Activated effector memory CD4-positive, alpha-beta T cell treated with Interleukin-2 at 50 U/mL for 16 hours (primary cell): ENCODE results near the gene ZFP36L1.

Experiments used
- DNase-seq: peaks from one replicate; pipeline ENCODE4 v3.0.0-alpha.2; 2020

The ZFP36L1 gene

DNA sequence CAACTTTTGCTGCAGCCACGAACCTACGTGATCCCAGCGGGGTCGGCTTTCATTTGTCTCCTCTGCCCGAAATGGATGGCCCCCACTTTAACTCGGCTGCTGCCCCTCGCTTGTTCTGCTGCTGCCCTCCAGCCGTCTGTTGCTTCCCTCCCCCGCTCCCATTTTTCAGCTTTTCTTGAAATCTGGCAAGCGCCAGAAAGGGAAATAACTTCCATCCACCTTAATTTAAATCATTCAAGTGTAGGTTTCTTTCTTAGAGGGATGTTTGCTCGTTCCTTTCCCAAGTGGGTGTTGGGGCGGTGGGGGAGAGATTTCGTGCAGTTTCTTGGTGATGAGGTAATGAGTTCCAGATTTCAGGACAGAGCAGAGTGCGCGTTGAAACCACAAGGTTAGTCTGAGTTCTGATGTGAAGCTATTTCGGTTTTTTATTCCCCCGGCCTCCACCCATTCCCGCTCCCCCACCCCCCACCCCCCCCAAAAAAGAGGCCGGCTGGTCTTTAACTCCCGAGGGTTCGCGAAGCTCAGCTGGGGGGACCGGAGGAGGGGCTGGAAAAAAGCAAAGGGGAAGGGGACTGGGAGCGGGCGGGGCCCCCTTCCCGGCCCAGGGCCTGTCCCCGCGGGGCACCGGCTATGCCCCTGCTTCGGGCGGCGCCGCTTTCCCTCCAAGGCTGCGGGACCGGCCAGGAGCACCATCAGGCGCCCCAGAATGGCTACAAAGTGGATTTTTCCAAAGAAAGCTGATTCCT lies 2.2 kb upstream of the ZFP36L1 start:
- no peak for DNase-seq

GRCh38 chr14:68794130-68794850 lies 1.4 kb upstream of the ZFP36L1 start:
- peak; percentile 69 for DNase-seq

- no peak for DNase-seq
Observed at GRCh38 chr14:68793734-68794129, 865 bp upstream of the ZFP36L1 start.

DNA sequence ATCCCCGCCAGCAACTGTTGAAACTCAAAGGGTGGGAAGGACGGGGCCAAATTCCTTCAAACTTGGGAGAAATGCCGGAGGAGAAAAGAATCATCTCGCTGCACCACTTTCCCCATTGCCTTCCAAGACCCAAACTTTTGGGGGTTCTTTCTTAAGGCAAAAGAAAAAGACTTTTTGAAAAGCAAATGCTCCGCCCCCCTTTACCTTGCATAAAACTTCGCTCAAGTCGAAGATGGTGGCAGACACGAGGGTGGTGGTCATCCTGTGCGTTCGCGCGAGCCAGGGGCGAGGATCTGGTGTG lies 239 bp downstream of the ZFP36L1 start:
- DNase-seq = no peak

- no peak for DNase-seq
Observed at GRCh38 chr14:68791902-68792677, 777 bp downstream of the ZFP36L1 start.

DNA sequence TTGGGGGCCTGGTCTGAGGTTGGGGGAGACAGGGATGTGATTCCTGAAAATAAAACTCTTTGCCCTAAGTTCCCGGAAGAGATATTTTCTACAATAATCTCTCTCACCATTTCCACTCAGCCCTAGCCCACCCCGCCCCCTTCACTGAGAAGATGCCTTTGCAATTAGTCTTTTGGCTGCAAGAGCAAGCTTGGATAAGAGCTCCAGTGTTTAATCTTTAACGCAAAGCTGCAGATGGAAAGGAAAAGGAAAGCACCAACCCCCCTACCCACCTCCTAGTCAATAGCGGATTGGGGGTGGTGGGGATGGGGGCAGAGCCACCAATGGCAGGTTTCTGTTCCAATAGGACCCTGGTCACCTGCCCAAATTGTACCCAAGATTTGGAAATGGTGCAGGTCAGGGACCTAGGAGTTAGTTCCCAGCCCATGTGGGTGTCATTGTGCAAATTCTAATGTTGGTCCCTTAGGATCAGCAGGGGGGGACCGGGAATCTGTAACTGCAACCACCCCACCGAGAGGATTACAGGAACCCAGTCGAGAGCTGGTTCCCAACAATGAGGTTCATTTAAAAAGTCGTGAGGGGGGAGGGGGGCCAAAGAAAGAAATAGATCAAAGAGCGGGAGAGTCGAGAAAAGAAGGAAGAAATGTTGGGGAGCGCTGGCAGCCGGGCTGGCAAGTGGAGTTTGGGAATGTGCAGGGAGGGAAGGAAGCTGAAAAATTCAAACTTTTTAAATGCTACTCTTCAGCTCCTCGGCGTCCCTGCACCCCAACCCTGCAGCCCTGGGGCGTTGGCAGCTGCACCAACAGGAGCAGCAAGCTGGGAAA lies 1.6 kb downstream of the ZFP36L1 start:
- DNase-seq = no peak

- peak; percentile 59 for DNase-seq
Observed at GRCh38 chr14:68790644-68791077, 2.2 kb downstream of the ZFP36L1 start.

GRCh38 chr14:68789821-68790643 lies 2.8 kb downstream of the ZFP36L1 start:
- no peak for DNase-seq

DNA sequence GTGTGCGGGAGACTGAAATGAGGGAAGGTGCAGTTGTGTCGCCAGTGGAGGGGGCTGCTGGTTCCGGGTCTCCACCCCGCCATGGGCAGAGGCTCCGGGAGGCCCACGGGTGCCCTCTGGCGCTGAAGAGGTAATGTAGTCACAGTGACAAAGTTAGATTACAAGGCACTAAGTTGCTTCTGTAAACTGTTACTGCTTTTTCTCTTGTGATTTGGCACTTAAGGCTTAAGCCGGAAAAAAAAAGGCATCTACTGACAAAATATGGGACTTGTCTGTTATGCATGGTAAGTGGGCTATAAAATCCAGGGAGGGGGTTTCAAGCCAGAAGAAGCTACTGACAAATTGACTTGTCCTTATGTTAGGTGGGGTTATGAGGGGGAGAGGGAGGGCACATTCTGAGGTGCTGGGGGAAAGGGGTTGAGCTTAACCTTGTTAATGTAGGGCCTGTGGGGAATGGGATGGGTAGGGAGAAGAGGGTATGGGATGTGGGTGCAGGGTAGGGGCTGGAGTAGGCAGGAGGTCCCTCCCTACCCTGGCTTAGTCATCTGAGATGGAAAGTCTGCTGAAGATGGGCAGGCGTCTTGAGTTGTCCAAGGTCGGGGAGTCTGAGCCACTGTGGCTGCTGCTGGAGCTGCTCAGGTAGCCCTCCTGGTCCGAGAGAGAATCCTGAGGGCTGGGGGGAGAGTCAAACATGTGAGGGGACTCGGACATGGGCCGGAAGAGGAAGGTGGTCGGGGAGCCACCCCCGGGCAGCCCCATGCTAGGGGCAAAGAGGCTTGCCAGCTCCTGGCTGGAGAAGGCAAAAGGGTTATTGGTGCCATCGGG lies 3.7 kb downstream of the ZFP36L1 start:
- DNase-seq = peak; percentile 81

DNA sequence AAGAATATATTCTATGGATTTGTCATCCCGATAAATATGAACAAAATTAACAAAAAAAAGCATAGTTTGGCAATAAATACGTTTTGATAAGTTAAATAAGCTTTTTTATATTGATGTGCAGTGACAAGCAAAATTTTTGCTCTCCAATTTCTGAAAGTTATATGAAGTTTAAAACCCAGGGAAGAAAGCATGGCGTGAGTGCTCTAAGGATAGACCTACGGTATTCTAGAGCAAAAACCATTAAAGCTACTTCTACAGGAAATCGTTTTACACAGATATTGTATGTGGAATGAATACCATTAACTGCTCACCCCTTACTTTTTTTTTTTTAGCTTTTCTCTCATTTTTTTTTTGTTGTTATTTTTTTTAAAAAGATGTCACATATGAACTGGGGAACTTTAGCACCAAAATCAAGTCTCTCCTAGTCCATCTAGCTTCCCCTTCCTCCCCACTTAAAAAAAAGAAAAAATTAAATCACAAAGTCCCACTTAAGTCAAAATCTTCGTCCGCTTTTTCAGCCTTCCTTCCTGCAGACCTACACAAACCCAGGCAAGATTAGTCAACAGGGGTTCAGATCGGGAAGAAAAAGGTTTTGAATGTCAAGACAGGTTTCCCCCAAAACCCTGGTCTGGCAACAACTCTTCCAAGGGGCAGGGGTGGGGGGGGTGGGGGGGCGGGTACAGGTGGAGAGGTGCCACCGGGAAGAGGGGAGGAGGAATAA lies 4.4 kb downstream of the ZFP36L1 start:
- no peak for DNase-seq

DNA sequence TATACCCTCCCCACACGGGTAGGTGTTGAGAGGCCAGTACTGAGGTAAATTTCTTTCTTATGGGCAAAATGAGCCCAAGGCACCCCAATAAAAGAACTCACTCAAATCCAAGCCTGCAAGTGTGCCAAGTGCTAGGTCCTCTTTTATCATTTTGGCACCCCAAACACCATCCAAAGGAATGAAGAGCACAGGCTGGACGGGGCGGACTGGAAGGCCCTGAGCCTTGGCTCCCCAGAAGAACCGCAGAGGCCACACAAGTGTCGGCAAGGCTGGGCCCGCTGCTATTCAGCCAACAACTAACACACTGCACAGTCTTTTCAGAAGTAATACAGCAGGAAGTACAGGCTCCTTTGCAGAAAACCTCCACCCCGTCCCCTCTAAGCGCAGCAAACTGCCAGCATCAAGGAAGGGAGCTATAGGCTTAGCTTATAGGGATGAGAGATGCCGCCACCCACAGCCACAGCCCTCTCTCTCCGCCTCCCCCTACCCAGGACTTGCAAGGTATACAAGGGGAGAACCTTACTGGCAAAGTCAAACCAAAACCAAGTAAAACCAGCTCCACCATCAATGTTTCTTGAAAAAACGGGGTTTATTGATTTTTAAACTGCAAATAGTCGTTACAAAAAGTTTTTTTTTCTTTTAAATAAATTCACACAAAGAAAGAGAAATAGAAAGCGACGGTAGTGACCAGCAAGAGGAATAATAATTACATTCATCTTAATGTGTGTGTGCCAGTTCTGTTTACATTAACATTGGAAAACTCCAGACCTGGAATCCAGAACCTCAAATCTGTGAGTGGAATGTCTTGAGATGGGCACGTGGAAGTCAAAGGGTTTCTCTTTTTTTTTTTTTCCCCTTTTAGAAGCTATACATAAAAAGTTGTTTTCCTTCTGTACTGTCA lies 5.5 kb downstream of the ZFP36L1 start:
- peak; percentile 31 for DNase-seq

GRCh38 chr14:68786491-68787091 lies 6.3 kb downstream of the ZFP36L1 start:
- no peak for DNase-seq

DNA sequence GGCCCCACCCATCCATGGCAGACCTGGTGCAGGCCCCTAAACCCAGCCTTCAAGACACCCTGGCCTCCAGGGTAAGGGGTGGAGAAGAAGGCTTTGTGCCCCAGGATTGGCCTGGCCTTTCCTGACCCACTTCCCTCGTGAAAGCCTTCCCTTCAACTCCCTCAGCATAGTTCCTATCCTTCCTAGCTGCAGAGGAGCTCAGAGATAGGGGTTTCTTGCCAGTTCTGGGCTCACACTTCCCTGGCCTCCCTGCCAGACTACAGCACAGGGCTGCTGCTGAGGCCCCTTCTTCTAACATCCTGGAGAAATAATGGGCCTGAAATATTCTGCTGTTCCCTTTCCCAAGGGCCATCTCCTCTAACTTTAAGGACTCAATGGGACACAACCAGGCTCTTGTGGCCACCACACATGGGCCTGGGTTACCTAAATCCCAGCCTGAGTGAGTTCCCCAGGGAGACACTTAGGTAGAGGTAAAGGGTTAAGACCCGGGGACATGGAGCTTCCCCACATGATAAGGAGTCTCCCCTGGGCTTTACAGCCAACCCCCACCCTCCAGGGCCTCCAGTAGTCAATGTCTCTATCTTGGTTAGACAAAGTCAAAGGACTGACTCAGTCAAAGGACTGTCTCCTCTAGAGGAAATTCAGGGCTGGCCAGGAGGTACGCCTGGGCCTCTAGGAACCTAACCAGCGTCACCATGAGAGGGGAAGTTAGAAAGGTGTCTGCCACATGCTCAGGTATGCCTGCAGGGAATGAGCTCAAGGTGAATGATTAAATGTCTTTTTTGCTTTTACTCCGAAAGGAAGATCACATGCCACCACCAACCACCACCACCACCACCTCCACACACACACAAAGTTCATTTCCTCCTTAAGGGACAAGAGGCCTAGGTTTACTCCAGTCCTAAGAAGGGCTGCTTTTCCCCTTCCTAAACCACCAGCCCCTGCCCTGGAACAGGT lies 7.1 kb downstream of the ZFP36L1 start:
- no peak for DNase-seq

DNA sequence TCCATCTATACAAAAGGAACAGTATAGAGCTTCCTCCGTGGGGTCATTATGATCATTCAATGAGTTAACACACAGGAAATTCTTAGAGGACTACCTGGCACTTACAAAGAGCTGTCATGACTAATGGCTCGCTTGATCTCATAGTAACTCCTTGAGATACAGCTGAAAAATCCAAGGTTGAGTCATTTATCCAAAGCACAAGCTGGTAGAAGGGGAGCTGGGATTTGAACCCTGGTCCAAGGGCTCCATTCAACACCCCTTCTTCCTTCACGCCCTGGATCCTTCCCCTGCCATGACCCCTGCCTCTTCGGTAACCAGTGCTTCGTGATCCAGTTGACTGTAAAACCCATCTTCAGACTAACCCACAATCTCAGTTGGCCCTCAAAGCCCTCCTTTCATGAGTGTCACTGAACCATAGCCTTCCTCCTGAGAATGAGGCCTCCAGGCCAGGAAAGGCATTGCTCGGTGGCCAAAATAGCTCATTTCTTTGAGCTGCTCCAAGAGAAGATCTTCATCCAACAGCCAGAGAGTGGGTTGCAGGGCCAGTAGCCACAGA lies 7.8 kb downstream of the ZFP36L1 start:
- DNase-seq = no peak

GRCh38 chr14:68784226-68784910 lies 8.5 kb downstream of the ZFP36L1 start:
- DNase-seq = no peak

DNA sequence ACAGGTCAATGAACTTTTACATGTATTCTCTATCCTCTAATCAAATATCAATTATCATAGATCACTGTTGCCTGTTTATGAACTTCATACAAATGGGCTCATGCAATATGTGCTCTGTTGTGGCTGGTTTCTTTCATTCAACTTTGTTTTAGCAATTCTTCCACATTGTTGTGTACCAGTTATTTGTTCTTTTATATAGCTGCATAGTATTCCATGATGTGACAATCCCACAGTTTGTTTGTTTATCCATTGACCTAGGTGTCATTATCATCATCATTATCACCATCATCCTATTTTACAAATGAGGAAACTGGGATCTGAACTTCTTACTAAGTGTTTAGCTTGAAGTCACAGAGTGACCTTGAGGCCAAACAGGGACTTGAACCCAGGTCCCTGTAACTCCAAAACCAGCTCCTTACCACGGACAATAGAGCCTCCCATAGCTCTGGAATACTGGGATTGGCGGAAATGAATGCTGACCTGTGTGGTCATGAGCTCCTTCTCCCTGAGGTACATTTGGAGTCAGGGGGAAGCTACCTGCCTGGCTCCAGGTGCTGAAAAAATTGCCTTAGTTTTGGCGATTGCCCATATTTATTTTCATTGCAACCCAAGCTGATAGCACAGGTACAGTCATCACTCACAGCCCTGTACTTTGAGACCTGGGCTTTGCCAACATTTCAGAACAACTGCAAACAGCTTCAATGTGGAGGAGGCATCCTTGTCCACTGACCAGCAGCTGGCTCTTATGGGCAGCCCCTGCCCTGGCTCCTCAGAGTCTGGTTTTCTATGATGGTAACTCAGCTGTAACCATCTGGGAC lies 9.2 kb downstream of the ZFP36L1 start:
- DNase-seq = no peak
